Measurements from ENCODE around the gene KL.

KL gene

DNA sequence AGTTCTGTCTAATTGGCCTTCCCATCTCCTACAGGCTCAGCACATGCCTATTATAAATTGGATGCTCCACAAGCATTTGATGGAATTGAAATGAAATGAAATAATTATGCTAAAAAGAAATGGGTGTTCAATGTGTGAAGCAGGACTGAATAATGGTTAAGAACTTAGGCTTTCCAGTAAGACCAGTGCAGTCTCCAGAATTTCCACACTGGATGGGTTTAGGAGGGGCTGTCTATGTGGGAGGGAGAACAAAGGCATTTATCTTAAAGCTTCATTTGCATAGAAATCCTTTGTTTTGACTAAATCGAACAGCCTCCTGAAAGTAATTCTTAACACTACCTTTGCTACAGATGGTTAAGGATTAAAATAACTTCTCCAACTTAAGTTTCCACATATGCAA lies 47.9 kb upstream of the KL start:
- no peak for TF ChIP-seq ZNF223 (tag by site-specific recombination; IDR thresholded peaks at IDR 0.05)
- TF ChIP-seq, protein P1, sequence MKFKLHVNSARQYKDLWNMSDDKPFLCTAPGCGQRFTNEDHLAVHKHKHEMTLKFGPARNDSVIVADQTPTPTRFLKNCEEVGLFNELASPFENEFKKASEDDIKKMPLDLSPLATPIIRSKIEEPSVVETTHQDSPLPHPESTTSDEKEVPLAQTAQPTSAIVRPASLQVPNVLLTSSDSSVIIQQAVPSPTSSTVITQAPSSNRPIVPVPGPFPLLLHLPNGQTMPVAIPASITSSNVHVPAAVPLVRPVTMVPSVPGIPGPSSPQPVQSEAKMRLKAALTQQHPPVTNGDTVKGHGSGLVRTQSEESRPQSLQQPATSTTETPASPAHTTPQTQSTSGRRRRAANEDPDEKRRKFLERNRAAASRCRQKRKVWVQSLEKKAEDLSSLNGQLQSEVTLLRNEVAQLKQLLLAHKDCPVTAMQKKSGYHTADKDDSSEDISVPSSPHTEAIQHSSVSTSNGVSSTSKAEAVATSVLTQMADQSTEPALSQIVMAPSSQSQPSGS (tag by site-specific recombination; IDR thresholded peaks at IDR 0.05; ENCODE audit: low read depth): no peak
- ChIA-PET POLR2A (no interaction called here), CTCF (no interaction called here)
- Histone ChIP-seq H3K9me3 (ENCODE audit: control insufficient read depth, insufficient read depth, low read depth, low read length) (no peaks in the 10 kb centered on the region), H3K4me3 (ENCODE audit: low read depth, low read length) (no peak overlapping the region), H3K27ac (ENCODE audit: extremely low read depth, low read depth, low read length) (no peak overlapping the region), H3K4me1 (ENCODE audit: control insufficient read depth, insufficient read depth, low read length) (no peaks in the 10 kb centered on the region), H3K36me3 (ENCODE audit: control insufficient read depth in 2 of 2, insufficient read depth in 1 of 2, low read length in 2 of 2) (no peaks in the 10 kb centered on the region)

DNA sequence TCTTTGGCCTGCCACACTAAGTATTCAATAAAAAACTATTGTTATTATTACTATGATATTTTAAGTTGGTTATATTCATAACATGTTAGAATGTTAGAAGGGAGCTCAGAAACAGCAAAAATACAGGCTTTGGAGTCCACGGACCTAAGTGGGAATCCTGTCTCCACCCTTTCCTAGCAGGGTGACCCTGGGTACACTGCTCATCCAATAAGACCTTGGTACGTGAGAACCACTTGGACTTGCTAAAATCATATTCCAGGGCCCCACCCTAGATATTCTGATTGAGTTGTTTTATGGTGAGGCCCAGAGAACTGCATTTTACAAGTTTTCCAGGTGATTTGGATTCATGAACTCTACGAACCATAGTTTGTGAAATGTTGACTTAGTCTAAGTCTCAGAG lies 47.4 kb upstream of the KL start:
- TF ChIP-seq, protein P2, sequence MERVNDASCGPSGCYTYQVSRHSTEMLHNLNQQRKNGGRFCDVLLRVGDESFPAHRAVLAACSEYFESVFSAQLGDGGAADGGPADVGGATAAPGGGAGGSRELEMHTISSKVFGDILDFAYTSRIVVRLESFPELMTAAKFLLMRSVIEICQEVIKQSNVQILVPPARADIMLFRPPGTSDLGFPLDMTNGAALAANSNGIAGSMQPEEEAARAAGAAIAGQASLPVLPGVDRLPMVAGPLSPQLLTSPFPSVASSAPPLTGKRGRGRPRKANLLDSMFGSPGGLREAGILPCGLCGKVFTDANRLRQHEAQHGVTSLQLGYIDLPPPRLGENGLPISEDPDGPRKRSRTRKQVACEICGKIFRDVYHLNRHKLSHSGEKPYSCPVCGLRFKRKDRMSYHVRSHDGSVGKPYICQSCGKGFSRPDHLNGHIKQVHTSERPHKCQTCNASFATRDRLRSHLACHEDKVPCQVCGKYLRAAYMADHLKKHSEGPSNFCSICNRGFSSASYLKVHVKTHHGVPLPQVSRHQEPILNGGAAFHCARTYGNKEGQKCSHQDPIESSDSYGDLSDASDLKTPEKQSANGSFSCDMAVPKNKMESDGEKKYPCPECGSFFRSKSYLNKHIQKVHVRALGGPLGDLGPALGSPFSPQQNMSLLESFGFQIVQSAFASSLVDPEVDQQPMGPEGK (tag by site-specific recombination; IDR thresholded peaks at IDR 0.05): no peak
- no peak for TF ChIP-seq ZBTB48 (tag by site-specific recombination; IDR thresholded peaks at IDR 0.05)
- TF ChIP-seq ZNF404 (tag by site-specific recombination; IDR thresholded peaks at IDR 0.05): no peak
- TF ChIP-seq, protein P3, sequence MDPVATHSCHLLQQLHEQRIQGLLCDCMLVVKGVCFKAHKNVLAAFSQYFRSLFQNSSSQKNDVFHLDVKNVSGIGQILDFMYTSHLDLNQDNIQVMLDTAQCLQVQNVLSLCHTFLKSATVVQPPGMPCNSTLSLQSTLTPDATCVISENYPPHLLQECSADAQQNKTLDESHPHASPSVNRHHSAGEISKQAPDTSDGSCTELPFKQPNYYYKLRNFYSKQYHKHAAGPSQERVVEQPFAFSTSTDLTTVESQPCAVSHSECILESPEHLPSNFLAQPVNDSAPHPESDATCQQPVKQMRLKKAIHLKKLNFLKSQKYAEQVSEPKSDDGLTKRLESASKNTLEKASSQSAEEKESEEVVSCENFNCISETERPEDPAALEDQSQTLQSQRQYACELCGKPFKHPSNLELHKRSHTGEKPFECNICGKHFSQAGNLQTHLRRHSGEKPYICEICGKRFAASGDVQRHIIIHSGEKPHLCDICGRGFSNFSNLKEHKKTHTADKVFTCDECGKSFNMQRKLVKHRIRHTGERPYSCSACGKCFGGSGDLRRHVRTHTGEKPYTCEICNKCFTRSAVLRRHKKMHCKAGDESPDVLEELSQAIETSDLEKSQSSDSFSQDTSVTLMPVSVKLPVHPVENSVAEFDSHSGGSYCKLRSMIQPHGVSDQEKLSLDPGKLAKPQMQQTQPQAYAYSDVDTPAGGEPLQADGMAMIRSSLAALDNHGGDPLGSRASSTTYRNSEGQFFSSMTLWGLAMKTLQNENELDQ (tag by site-specific recombination; IDR thresholded peaks at IDR 0.05; ENCODE audit: low read depth): no peak
- no peak for TF ChIP-seq ZNF394 (tag by site-specific recombination; IDR thresholded peaks at IDR 0.05; ENCODE audit: borderline replicate concordance)
- TF ChIP-seq SP3 (tag by site-specific recombination; IDR thresholded peaks at IDR 0.05): no peak
- ChIA-PET CTCF (no interaction called here), POLR2A (no interaction called here)
- no peak overlapping the region for H3K27ac ChIP-seq (ENCODE audit: extremely low read depth, low read depth, low read length)
- no peak overlapping the region for H3K4me3 ChIP-seq (ENCODE audit: low read depth, low read length)
- H3K4me1 ChIP-seq (ENCODE audit: control insufficient read depth, insufficient read depth, low read length): no peaks in the 10 kb centered on the region
- no peaks in the 10 kb centered on the region for H3K36me3 ChIP-seq (ENCODE audit: control insufficient read depth in 2 of 2, insufficient read depth in 1 of 2, low read length in 2 of 2)
- H3K9me3 ChIP-seq (ENCODE audit: control insufficient read depth, insufficient read depth, low read depth, low read length): no peaks in the 10 kb centered on the region

DNA sequence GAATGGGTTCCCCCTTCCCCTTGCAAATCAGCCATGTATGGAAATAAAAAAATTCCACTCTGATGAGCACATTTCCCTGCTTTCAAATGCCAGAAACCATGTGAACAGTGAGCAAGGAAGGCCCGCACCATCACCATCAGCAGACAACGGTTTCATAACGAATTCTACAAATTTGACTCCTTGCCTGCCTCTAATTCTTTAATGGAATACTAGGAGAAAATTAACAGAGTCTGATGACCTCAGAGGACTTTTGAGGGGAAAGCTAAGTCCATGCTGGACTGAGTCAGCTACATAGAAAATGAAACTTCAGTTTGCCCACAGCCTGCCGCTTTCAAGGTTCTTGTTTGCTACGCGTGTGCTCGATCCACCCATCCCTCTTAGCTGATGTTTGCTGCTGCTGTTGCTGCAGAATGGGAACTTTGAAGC lies 46.7 kb upstream of the KL start:
- POLR2A ChIA-PET: no interaction called here
- CTCF ChIA-PET: interaction anchor here (0.5 to 0.7 kb wide), 2 partner anchors 15 to 332 kb away, joined by 3 read pairs; no protein-coding TSS in a partner anchor
- no peak overlapping the region for H3K27ac ChIP-seq (ENCODE audit: extremely low read depth, low read depth, low read length)
- TF ChIP-seq KLF8 (tag by site-specific recombination; IDR thresholded peaks at IDR 0.05) (no peak), ZFP41 (tag by site-specific recombination; IDR thresholded peaks at IDR 0.05; ENCODE audit: borderline replicate concordance) (no peak), ZNF350 (tag by site-specific recombination; IDR thresholded peaks at IDR 0.05) (no peak), ZNF843 (tag by site-specific recombination; IDR thresholded peaks at IDR 0.05) (no peak), SCRT2 (tag by site-specific recombination; IDR thresholded peaks at IDR 0.05) (no peak), ZNF664 (tag by site-specific recombination; IDR thresholded peaks at IDR 0.05) (no peak), ZNF423 (tag by site-specific recombination; IDR thresholded peaks at IDR 0.05) (no peak), ZNF549 (tag by site-specific recombination; IDR thresholded peaks at IDR 0.05) (no peak), IKZF3 (tag by site-specific recombination; IDR thresholded peaks at IDR 0.05) (no peak), ZNF585B (tag by site-specific recombination; IDR thresholded peaks at IDR 0.05) (no peak)
- TF ChIP-seq, protein P4, sequence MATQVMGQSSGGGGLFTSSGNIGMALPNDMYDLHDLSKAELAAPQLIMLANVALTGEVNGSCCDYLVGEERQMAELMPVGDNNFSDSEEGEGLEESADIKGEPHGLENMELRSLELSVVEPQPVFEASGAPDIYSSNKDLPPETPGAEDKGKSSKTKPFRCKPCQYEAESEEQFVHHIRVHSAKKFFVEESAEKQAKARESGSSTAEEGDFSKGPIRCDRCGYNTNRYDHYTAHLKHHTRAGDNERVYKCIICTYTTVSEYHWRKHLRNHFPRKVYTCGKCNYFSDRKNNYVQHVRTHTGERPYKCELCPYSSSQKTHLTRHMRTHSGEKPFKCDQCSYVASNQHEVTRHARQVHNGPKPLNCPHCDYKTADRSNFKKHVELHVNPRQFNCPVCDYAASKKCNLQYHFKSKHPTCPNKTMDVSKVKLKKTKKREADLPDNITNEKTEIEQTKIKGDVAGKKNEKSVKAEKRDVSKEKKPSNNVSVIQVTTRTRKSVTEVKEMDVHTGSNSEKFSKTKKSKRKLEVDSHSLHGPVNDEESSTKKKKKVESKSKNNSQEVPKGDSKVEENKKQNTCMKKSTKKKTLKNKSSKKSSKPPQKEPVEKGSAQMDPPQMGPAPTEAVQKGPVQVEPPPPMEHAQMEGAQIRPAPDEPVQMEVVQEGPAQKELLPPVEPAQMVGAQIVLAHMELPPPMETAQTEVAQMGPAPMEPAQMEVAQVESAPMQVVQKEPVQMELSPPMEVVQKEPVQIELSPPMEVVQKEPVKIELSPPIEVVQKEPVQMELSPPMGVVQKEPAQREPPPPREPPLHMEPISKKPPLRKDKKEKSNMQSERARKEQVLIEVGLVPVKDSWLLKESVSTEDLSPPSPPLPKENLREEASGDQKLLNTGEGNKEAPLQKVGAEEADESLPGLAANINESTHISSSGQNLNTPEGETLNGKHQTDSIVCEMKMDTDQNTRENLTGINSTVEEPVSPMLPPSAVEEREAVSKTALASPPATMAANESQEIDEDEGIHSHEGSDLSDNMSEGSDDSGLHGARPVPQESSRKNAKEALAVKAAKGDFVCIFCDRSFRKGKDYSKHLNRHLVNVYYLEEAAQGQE (tag by site-specific recombination; IDR thresholded peaks at IDR 0.05): no peak
- TF ChIP-seq, protein P5, sequence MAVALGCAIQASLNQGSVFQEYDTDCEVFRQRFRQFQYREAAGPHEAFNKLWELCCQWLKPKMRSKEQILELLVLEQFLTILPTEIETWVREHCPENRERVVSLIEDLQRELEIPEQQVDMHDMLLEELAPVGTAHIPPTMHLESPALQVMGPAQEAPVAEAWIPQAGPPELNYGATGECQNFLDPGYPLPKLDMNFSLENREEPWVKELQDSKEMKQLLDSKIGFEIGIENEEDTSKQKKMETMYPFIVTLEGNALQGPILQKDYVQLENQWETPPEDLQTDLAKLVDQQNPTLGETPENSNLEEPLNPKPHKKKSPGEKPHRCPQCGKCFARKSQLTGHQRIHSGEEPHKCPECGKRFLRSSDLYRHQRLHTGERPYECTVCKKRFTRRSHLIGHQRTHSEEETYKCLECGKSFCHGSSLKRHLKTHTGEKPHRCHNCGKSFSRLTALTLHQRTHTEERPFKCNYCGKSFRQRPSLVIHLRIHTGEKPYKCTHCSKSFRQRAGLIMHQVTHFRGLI (tag by site-specific recombination; IDR thresholded peaks at IDR 0.05): no peak

More for the DNA sequence above, 46.7 kb upstream of the KL start:
- no peaks in the 10 kb centered on the region for H3K9me3 ChIP-seq (ENCODE audit: control insufficient read depth, insufficient read depth, low read depth, low read length)
- H3K36me3 ChIP-seq (ENCODE audit: control insufficient read depth in 2 of 2, insufficient read depth in 1 of 2, low read length in 2 of 2): no peaks in the 10 kb centered on the region
- no peak overlapping the region for H3K4me3 ChIP-seq (ENCODE audit: low read depth, low read length)
- H3K4me1 ChIP-seq (ENCODE audit: control insufficient read depth, insufficient read depth, low read length): no peaks in the 10 kb centered on the region

All from HEK293 (cell line).